IPS DF 4.7 (cell line): ENCODE results near the gene PCDHGA6.
"Not testable (repeated sequence)": the region's sequence is repeated elsewhere in the genome, so short reads cannot be mapped to it uniquely, and the experiment has no call there.

Source experiments
- DNase-seq: peaks from one replicate; pipeline ENCODE4 v3.0.0-alpha.2; 2013; ENCODE audit warnings: low spot score; ENCODE audit errors: extremely low read depth

PCDHGA6 gene

DNA sequence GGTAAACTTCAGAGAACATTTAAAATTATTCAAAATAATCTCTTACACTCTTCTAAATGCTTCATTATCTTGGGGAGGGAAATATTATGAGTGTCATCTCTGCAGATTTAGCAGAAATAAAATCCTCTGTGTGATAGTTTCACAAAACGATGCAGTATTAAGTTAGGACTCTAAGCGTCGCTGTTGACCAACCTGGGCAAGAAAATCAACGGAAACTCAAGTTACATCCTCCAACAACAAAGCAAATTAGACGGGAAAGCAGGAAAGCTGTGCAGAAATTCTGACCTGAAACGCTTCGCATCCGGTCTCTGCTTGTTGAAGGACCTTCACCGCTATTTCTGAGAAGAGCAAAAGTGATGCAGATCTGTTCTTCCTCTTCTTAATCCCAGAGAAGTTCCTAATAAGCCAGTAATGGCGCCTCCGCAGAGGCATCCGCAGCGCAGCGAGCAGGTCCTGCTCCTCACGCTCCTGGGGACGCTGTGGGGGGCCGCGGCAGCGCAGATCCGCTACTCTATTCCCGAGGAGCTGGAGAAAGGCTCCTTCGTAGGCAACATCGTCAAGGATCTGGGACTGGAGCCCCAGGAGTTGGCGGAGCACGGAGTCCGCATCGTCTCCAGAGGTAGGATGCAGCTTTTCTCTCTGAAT is at the start of gene PCDHGA6:
Gene PCDHGA6, plus strand, starts transcription at position 219 of the 645 bp plus-strand sequence. Its CDS starts 193 bp downstream, at position 412.
- no peak for DNase-seq

GRCh38 chr5:141326088-141326854 is 47.4 kb upstream of the PCDHGA6 start:
- no peak for DNase-seq

DNA sequence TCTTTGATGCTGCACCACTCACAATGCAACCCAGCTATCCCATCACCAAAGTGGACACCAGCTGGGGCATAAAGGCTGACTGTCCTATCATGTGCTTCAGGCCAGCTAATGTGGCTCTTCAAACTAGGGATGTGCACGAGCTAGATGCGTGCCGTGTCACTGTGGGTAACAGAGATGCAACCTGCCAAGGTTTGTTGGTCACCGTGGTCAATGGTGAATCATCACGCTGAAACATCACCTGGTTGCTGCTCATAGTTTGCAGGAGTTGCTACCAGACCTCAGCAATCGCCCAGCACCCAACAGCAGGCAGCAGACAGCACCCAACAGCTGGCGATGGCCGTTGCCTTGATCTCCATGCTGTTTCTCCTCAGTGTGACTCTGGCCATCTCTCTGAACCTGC is 45.5 kb upstream of the PCDHGA6 start:
- no peak for DNase-seq

- DNase-seq = no peak
Observed at GRCh38 chr5:141330299-141331080, 43.2 kb upstream of the PCDHGA6 start, which contains the start of gene PCDHGA1. TSS of gene PCDHGA1 (plus strand) at chr5:141330514.

DNA sequence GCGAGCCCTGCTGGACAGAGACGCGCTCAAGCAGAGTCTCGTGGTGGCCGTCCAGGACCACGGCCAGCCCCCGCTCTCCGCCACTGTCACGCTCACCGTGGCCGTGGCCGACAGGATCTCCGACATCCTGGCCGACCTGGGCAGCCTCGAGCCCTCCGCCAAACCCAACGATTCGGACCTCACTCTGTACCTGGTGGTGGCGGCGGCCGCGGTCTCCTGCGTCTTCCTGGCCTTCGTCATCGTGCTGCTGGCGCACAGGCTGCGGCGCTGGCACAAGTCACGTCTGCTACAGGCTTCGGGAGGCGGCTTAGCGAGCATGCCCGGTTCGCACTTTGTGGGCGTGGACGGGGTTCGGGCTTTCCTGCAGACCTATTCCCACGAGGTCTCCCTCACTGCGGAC is 41.1 kb upstream of the PCDHGA6 start:
- not testable (repeated sequence) for DNase-seq

- no peak for DNase-seq
Observed at GRCh38 chr5:141338538-141339306, 35.0 kb upstream of the PCDHGA6 start, which contains the start of gene PCDHGA2. TSS of gene PCDHGA2 (plus strand) at chr5:141338760.

DNA sequence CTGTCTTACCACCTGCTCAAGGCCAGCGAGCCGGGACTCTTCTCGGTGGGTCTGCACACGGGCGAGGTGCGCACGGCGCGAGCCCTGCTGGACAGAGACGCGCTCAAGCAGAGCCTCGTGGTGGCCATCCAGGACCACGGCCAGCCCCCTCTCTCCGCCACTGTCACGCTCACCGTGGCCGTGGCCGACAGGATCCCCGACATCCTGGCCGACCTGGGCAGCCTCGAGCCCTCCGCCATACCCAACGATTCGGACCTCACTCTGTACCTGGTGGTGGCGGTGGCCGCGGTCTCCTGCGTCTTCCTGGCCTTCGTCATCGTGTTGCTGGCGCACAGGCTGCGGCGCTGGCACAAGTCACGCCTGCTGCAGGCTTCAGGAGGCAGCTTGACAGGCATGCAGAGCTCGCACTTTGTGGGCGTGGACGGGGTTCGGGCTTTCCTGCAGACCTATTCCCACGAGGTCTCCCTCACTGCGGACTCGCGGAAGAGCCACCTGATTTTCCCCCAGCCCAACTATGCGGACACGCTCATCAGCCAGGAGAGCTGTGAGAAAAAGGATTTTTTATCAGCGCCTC is 32.8 kb upstream of the PCDHGA6 start:
- DNase-seq = not testable (repeated sequence)

DNA sequence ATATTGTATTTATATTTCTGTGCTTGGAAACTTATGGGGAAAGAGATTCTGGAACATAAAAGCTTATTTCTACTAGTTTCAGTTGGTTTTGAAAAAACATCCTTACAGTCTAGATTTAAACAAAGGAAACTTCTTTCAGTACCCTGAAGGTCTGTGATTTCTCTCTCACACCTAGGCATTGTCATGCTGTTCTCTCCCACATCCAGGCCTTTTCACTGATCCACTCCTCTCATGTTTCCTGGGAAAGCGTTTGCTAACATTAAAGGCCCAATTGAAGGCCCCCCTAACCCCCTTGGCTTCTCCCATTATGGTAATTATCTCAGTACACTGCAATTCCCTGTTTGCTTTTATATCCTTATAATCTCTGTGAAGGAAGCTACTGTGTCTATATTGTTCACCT is 30.9 kb upstream of the PCDHGA6 start:
- no peak for DNase-seq

DNA sequence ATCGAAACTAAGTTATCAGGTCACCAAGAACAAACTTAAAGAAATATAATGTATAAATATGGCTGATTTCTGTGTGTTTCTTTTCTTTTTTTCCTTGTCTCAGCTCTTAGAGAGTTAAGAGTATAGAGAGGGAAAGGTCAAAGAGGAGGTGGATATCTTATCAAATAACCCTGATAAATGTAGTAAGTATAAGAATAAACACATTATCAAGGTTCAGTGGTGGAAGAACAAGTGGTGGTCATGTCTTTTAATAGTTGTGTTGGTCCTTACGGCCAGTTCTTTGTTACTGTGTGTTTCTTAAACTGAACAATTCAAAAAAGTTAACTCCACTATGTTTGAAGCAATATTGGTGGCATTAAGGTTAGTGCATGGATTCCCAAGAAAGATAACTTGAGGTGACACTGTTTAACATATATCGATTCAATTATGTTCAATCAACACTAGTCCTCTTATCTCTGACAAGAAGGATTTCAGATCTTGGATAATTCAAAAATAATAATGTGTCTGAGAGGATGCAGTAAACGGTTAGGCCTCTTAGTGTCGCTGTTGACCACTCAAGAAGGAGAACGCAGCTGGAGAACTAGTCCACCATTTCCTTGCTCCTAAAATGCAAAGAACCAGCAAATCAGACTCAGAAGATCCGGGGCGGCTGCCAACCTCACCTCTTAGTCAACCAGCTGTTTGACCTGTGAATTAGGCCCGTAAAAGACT is 30.3 kb upstream of the PCDHGA6 start, which contains the start of gene PCDHGA3:
Gene PCDHGA3, plus strand, starts transcription at position 588 of the 711 bp plus-strand sequence. CDS start 205 bp downstream, outside the sequence.
- DNase-seq = no peak

DNA sequence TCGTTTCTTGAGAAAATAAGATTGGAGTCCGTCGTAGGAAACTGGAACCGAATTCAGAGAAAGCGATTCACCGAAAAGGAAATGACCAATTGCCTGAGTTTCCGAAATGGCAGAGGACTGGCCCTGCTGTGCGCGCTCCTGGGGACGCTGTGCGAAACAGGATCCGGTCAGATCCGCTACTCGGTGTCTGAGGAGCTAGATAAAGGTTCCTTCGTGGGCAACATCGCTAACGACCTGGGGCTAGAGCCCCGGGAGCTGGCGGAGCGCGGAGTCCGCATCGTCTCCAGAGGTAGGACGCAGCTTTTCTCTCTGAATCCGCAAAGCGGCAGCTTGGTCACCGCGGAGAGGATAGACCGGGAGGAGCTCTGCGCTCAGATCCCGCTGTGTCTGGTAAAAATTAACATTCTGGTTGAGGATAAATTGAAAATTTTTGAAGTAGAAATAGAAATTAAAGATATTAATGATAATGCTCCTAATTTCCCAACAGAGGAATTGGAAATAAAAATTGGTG is 29.7 kb upstream of the PCDHGA6 start:
- no peak for DNase-seq

GRCh38 chr5:141345327-141345726 is 28.4 kb upstream of the PCDHGA6 start:
- no peak for DNase-seq

- DNase-seq = not testable (repeated sequence)
Observed at GRCh38 chr5:141346017-141346416, 27.7 kb upstream of the PCDHGA6 start.

- DNase-seq = no peak
Observed at GRCh38 chr5:141349917-141350619, 23.6 kb upstream of the PCDHGA6 start, which contains the start of gene PCDHGB1. TSS of gene PCDHGB1 (plus strand) at chr5:141350099. CDS start at chr5:141350261, 162 bp downstream.

DNA sequence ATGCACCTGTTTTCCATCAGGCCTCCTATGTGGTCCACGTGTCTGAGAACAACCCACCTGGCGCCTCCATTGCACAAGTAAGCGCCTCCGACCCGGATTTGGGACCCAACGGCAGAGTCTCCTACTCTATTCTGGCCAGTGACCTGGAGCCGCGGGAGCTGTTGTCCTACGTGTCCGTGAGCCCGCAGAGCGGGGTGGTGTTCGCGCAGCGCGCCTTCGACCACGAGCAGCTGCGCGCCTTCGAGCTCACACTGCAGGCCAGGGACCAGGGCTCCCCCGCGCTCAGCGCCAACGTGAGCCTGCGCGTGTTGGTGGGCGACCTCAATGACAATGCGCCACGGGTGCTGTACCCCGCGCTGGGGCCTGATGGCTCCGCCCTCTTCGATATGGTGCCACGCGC is 22.1 kb upstream of the PCDHGA6 start:
- DNase-seq = no peak

DNA sequence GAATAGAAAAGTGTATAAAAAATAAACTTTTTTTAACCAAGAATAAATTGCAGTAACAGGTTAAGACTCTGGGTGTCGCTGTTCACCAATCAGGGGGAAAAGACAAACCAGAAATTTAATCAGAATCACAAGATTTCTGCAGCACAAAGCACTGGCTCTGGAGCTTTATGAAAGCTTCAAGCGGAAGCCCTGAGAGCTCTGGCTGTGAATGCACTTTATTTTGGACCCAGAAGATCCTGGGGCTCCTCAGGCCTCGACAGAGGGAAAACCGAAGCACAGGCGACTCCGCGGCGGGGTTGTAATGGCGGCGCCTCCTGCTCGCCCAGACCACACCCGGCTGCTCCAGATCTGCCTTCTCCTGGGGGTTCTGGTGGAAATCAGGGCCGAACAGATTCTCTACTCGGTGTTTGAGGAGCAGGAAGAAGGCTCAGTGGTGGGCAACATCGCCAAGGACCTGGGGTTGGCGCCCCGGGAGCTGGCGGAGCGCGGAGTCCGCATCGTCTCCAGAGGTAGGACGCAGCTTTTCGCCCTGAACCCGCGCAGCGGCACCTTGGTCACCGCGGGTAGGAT is 18.7 kb upstream of the PCDHGA6 start, which contains the start of gene PCDHGA4:
Gene PCDHGA4, plus strand, starts transcription at position 122 of the 570 bp plus-strand sequence. Its CDS starts 87 bp downstream, at position 209.
- no peak for DNase-seq

DNA sequence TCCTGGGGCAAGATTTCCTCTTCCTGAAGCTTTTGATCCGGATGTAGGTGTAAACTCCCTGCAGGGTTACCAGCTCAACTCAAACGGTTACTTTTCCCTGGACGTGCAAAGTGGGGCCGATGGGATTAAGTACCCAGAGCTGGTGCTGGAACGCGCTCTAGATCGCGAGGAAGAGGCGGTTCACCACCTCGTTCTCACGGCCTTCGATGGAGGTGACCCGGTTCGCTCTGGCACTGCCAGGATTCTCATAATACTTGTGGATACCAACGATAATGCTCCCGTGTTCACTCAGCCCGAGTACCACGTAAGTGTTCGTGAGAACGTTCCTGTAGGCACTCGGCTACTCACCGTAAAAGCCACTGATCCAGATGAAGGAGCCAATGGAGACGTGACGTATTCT is 18.1 kb upstream of the PCDHGA6 start:
- DNase-seq = no peak

- DNase-seq = no peak
Observed at GRCh38 chr5:141356133-141356532, 17.6 kb upstream of the PCDHGA6 start.

- no peak for DNase-seq
Observed at GRCh38 chr5:141356950-141357349, 16.7 kb upstream of the PCDHGA6 start.
